Measurements from ENCODE around the gene IGFBP4.

IGFBP4 gene

DNA sequence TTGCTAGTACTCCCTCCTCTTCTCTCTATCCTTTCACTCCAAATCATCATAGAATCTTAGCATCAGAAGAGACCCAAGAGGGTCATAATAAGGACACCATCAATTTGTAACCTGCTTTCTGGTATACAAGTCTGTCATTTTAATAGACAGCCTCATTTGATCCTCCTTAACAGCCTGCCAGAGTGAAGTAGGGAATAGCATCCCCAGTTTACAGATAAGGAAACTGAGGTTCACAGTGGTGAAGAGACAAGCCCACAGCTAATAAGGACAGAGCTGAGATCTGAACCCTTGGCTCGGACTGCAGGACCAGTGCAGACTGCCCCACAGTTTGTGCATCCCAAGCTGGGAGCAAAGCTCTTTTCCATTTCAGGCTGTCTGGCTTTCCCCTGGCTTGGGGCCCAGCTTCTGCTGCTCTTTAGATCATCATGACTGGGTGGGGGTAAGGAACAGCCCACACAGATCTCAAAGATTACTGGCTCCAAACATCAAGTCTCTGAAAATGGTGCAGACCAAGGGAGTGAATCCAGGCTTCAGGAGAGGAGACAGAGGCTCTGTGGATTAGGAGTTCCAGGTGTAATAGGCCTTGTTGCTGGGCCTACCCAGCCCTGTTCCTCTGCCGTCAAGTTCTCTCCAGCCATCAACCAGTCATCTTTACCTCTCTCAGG is 10.3 kb upstream of the IGFBP4 start:
- DNase-seq (ENCODE audit: low spot score), result no peak

DNA sequence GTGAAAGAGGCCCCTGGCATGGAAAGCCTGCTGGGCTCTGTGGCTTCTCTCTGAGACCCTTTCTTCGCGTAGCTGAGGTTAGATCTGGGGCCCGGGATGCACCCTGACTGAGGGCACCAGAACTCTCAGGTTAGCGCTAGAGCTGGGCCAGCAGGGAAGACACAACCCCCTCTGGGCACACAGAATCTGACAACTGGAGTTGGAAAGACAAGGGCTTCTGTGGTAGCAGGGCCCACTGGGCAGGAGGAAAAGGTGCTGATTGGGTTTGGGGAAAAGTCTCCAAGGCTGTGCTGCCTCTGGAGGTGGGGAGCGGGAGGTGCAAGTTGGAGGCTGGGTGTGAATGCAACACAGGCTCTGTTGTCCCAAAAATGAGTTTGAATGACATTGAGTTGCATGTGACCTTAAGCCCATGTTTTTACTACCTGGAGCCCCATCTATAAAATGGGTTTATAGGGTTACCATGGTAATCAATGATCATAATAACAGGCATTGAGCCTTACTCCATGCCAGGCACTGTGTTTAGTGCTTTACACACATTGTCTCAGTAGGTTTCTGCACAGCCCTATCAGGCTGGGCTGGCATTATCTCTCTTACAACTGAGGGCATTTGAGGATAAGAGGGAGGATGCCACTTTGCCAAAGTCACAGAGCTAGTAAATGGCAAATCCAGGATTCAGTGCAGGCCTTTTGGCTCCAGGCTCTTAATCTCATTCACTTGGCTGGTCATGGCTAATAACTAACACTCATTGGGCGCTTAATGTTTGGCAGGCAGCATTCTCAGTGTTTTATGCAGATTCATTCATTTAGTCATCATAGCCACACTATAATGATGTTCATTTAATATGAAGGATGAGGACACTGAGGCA is 9.5 kb upstream of the IGFBP4 start:
- DNase-seq (ENCODE audit: low spot score), result no peak

DNA sequence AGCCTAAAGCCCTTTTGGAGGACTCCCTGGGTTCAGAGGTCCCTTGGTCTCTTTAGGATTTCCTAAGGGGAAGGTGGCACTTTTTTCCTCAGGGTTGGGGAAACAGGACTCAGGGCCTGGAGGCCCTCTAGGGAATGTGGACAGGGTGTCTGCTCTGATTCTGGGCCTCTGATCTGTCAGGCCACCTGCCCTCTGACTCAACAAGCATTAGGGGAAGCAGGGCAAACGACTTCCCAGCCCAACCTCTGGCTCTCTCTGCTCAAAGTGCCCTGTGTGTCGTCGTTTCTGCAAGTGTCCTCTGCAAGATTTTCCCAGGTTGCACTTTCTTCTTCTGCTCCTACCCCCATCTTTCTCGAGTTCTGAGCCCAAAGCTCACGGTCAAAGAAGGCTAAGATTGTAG is 6.6 kb upstream of the IGFBP4 start:
- DNase-seq (ENCODE audit: low spot score), result no peak

DNA sequence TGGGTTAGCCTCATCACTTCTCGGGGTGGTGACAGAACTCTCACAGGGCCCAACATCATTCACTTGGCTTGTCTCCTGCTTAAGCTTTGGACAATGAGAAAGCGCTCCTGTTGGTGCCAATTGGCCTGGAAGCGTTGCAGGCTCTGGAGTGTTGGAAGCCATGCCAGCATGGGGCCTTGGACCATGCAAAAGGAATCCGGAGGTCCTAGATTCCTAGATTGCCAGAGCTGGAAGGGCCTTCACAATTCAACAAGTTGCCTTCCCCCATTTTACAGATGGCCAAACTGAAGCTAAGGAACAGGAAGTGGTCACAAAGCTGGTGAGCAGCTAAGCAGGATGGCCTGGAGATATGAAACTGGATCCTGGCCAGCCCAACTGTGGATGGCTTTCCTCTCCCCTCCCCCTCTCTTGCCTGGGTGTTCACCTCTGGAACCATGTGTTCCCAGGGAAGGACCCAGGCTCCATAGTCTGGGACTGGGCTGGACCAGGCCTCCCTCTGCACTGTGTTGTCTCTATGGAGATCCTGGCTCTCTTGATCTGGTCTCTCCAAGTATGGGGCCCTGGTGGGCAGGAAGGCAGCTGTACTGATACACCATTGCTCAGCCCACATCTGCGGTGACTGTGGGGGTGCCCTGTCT is 6.0 kb upstream of the IGFBP4 start:
- no peak for DNase-seq (ENCODE audit: low spot score)

DNA sequence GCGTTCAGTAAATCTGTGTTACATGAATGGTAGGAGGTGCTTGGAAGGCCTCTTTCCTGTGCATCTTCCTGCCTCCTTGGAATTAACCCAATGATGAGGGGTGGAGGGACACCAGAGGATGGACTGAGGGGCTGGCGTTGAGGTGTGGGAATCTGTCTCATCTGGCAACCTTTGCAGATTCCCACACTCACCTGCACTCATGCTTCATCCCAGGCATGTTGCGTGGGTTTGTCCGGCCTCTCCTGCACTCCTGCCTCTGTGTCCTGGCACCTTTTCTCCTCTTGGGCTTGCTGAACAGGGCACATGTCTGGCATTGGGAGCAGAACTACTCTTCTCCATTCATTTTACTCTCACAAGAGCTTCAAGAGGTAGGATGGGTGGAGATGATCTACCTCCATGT is 3.1 kb upstream of the IGFBP4 start:
- no peak for DNase-seq (ENCODE audit: low spot score)

DNA sequence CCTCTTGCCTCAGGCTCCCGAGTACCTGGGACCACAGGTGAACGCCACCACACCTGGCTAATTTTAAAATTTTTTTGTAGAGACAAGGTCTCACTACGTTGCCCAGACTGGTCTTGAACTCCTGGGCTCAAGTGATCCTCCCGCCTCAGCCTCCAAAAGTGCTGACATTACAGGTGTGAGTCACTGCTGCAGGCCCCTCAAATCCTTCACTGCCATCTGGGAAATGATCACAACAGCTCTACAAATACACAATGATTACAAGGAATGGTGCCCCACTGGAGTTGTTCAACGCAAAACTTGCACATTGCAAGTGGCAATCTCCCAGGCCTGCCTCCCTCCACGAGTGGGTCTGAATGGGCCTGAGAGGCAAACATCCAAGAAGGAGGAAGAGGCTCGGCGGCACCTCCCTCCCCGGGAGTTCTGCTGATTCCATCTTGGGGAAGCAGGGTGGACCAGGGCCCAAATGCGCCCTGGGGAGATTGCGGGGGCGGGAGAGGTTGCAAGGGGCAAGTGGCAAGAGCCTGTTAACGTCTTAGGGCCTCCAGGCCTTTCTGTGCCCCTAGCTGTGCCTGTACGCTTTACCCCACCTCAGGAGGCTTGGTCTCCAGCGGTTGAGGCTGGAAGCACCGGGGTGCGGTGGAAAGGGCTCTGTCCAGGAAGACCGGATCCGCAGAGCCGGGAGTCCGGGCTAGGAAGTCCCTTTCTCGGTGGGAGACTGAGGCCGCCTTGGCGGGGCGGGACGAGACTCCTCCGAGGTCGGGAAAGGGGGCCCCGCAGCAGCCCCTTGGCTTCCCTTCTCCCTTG is 656 bp upstream of the IGFBP4 start:
- no peak for DNase-seq (ENCODE audit: low spot score)

DNA sequence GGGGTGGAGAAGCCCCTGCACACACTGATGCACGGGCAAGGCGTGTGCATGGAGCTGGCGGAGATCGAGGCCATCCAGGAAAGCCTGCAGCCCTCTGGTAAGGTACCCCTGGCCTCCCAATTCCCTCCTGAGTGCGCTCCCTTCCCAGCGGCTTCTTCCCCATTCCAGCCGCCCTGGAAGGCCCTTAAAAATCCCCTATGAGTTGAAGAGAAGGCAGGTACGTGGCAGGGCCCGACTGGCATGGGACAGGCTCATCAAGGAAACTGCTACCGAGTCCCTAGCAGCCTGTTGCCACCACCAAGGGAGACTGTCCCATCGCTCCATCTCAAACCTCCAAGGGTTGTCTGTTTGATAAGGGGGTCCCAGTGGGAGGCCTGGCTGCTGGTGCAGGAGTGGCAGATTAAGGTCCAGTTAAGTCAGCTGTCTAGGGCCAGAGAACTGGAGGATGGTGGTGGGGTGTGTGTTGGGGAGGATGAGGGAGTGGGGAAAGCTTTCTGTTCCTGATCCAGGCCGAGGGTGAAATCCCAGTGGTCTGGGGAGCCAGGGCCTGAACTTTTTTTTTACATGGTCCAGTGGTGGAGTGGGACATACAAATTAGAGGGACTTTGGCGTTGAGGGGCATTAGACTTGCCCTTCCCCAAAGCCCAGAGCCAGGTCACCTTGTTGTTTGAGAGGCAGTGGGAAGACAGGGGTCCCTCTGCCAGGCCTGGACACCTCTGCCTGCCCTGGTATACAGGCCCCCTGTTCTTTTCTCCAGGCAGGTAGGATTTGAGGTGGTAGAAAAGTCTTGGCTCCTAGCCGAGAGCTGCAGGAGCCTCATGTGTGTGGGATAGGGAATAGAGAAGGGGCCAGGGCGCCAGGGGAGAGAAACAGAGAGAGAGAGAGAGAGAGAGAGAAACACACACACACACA is 994 bp downstream of the IGFBP4 start:
- no peak for DNase-seq (ENCODE audit: low spot score)

DNA sequence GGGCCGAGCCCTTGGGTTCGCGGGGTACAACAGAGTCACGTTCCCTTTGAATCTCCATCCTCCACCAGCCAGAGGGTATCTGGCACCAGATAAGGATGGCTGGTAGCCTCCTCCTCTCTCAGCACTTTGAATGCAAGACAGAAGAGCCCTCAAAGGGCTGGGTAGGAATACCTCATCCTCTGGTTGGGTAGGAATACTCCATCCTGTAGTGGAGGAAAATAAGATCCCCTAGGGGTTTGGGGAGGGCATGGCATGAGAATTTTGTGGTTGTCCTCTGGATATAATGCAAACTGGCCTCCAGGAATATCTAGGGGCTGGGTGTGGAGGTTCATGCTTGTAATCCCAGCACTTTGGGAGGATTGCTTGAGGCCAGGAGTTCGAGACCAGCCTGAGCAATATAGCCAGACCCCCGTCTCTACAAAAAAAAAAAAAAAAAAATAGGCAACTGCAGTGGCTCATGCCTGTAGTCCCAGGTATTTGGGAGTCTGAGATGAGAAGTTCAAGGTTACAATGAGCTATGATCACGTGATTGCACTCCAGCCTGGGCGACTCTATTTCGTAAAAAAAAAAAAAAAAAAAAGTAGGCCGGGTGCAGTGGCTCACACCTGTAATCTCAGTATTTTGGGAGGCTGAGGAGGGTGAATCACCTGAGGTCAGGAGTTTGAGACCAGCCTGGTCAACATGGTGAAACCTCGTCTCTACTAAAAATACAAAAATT is 2.7 kb downstream of the IGFBP4 start:
- no peak for DNase-seq (ENCODE audit: low spot score)

DNA sequence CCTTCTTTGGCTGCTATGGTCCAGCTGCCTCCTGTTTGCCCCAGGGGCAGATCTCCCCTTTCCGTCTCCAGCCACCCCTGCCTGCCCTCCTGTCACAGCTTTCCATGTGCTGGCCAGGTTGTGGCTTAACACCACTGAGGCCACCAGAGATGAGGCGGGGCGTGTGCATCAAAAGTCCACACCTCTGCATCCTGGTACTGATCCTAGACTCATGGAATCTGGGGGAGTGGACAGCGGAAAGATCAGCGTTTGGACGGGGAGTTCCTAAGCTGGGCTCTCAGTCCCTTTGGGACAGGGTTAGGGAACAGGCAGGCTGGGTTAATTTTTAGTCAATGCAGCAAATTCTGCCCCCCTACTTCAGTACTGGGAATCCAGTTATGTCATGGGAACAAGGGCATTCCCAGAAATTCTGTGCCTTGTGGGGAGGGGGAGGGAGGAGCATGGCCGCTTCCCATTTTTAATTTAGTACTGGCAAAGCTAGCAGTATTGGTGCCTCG is 3.9 kb downstream of the IGFBP4 start:
- DNase-seq (ENCODE audit: low spot score), result no peak

DNA sequence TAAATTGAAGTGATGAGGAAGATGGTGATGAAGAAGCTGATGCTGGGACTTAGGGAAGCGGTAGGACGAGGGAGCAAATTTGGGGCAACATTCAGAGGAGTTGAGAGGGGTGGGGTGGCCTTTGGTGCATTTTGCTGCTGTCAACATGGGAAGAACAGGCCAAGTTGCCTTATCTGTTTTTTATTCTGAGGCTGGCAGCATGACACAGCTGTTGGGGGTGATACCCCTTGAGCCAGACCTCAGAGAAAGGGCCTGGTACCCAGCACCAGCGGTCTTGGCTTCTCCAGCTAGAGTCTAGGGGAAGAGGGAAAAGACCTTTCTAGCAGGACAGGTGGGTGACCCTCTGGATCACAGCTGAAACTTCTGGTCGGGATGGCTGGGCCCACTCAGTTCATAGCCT is 4.6 kb downstream of the IGFBP4 start:
- DNase-seq (ENCODE audit: low spot score), result no peak

DNA sequence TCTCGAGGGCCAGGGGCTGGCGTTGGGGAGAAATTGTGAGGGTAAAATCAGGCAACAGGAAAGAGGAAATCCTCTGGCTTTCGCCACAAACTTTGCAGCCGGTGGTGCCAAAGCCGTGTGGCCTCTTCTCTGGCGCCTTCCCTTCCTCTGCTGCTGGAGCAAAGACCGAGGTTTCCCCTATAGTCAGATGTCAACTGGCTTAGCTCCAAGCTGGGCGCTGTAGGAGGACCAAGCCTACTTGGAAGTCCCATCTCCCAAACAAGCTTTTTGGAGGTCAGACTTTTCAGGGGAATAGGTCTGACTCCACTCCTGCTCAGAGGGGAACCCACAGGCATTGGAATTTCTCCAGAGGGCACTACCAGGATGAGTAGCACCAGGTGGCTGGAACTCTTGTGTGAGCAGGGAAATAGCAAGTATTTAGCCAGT is 5.0 kb downstream of the IGFBP4 start:
- no peak for DNase-seq (ENCODE audit: low spot score)

DNA sequence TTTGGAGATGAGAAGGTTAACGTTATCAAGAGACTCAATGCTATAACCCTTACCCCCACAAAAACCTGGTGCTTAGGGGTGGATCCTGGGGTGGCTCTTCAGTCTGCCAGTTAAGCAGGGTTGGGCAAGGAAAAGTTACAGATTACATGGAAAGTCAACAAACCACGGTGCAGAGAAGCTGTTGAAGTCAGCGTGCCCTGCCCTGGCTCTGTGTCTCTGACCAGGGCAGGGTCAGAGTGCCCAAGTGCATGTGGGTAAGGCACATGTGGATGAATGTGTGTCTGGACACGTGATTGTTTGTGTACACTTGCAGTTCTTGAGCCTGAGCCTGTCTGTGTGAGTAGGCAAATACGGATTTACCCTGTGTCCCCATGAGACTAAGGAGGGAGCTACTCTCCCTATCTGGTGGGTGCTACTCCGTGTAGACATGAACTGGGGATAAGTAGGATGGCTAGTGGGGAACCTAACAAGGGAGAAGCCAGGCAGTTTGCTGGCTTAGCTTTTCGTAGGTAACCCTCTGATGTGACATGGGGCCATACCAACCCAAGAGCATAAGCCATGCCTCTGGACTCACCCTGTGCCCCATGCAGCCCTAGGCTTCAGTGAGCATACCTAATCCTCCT is 5.5 kb downstream of the IGFBP4 start:
- DNase-seq (ENCODE audit: low spot score), result no peak

DNA sequence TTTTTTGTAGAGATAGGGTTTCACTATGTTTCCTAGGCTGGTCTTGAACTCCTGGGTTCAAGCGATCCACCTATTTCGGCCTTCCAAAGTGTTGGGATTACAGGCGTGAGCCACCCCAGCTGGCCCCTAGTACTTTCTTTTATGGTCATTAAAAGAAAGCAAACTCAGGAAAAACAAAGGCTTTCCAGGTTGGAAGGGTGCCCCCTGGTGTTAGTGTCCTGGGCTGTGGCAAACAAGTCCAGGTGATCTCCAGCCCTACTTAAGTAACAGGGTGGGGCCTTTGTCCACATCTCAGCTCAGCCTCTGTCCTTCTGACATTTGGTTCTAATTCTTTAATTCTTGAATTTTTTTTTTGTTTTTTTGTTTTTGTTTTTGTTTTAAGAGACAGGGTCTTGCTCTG is 6.9 kb downstream of the IGFBP4 start:
- DNase-seq (ENCODE audit: low spot score), result no peak

DNA sequence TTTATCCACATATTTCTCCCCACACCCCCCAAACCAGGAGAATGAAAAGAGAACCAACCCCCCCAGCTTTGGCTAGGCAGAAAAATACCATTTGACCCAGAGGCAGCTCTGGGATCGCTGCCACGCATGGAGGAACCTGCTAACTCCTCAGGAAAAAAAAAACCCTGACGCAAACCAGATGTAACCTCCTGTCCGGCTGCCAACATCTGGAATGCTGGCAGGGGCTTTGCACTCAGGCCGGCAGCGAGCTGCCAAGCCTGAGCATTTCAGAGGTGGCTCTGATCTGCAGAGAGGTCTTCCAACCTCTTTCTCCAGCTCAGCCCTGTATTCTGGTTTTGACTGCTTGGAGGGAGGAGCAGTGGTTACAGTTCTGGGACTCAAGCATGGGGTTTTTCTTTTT is 8.2 kb downstream of the IGFBP4 start:
- DNase-seq (ENCODE audit: low spot score), result no peak

DNA sequence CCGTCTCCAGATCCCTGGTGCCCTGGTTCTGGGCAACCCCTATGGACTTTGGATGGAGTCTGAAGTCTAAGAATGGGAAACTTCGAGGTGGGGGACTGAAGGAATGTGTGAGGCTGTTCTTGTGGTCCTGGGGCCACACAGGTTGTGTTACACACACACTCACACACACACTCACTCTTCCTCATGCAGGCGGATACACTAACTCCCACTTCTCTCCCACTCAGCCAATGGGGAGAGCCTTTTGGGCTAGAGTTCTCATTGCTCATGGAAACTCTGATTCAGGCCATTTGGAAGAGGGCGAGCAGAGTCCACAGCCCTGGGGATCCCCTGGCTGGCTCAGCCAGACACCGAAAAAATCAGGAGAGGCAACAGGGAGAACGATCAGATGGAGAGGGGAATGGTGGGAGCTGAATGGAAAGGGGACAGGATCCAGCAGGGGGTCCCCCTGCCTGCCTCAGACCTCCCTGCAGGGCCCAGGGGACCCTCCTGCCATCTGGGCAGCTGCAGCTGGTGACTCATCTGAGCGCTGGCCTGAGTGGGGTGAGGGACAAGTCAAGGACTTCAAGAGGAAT is 9.1 kb downstream of the IGFBP4 start:
- no peak for DNase-seq (ENCODE audit: low spot score)

DNA sequence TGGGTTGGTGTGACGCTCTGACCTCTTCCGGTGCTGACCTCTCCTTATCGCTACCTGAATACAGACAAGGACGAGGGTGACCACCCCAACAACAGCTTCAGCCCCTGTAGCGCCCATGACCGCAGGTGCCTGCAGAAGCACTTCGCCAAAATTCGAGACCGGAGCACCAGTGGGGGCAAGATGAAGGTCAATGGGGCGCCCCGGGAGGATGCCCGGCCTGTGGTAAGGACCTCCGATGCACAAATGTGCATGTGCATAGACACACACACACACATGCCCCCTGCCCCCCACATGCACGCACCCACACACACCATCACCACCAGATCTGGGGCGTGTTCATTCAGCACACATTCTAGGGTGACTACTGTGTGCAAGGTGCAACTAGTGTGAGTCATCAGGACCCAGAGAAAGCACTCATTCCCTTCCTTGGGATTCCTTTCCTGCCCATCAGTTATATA is 9.7 kb downstream of the IGFBP4 start:
- DNase-seq (ENCODE audit: low spot score), result no peak

DNA sequence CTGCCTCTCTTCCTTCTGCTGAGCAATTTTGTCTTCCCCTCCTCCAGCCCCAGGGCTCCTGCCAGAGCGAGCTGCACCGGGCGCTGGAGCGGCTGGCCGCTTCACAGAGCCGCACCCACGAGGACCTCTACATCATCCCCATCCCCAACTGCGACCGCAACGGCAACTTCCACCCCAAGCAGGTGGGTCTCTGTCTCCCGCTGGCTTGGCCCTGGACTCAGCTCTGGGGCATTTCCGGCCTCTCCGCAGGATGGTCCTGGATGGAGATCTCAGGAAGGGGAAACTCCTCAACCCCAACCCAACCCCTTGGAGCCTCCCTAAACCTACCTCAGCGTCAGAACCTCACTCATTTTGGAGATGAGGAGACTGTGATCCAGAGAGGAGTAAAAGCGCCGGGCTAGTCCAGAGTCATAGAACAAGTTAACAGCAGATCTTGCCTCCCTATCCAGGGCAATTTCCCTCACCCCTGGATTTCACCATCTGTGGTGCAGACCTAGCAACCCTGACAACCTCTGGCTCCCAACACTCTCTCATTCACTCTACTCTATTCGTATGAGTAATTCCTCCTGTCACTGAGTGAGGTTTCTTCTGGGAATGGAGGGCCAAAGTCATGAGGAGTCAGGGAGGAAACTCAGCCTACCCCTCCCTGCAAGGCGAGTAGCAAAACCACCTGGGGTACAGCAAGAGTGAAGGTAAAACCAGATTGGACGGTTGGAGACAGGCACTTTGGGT is 10.8 kb downstream of the IGFBP4 start:
- no peak for DNase-seq (ENCODE audit: low spot score)

DNA sequence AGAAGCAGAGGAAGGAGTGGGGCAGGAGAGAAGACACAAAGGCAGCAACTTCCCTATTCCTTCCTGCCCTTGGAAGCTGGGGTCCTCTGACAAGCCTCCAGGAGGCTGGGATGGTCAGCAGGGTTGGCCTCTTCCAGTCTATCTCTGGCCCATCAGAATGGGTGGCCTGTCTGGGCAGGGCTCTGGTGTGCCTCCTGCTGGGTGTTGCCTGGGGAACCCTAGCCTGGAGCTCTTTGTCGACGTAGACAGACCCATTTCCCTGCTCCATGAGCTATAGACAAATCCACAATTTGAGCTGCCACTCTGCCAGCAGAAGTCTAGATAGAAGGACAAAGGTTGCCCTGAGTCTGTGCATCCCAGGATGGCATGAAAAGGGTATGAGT is 11.4 kb downstream of the IGFBP4 start:
- no peak for DNase-seq (ENCODE audit: low spot score)
